Hair follicle dermal papilla cell (primary cell): ENCODE results near the gene TPTE. TPM values are rescaled to one million over a fixed set of nuclear protein-coding genes. Genes with fewer than 3 reads are reported as not detected.
A peak's percentile ranks its signal among the peaks of the same experiment; 100 is the strongest.

Experiments used
- small RNA-seq: library from RNA; depleted of rRNA; stranded (forward); fragments of <200 nt; gene quantifications from one replicate; pipeline ENCODE3, GENCODE V24; 2012
- total RNA-seq: library from RNA; depleted of rRNA; stranded (reverse); fragments of >200 nt; gene quantifications from 2 replicates; pipeline ENCODE4 v1.2.3, GENCODE V29; 2012

Gene TPTE
- total RNA-seq = not detected in 2 replicates

GRCh38 chr21:10521091-10521598, at the start of gene TPTE:
TSS of gene TPTE (plus strand) at chr21:10521583. CDS start at chr21:10538724, 17,141 bp downstream.

Small RNA genes within 50 kb of the gene (small RNA-seq; reads per million reads assigned to genes)
- gene CYCSP41 = 1.2 reads per million, percentile 25 among the genes with 10 or more reads in this experiment
